H1 (cell line): Measurements from ENCODE around the gene NNMT. TPM values are rescaled to one million over a fixed set of nuclear protein-coding genes. Genes with fewer than 3 reads are reported as not detected.

Experiments used
- CTCF ChIA-PET: fragments of 300-600 bp; sonication (Branson Sonifier 250); formaldehyde crosslinking; loops from one replicate; lab custom pipeline; 2021; ENCODE audit not compliant: partially characterized antibody; lab: Charles Lee
- POLR2A ChIA-PET: fragments of 300-600 bp; sonication (Branson Sonifier 250); formaldehyde crosslinking; loops from one replicate; lab custom pipeline; 2021; ENCODE audit warnings: inconsistent platforms; ENCODE audit not compliant: partially characterized antibody; lab: Charles Lee
- DNase-seq, 2 experiments: peaks; one replicate each; pipeline versions ENCODE4 v3.0.0 to v3.0.0-alpha.2; 2010 to 2022; ENCODE audit warnings: low spot score in 2 of 2, low read depth in 1 of 2, mixed read lengths in 1 of 2
- FAIRE-seq: peaks from 2 replicates; lab custom pipeline; 2011; peaks lifted over from hg19 to GRCh38; lab: Jason Lieb, UNC
- H2AFZ ChIP-seq: 2 replicates; pipeline ENCODE4 v1.8.1; 2012; ENCODE audit warnings: low read length, inconsistent platforms
- H2AK5ac ChIP-seq: 2 replicates; pipeline ENCODE4 v1.6.1; 2013; ENCODE audit warnings: low read depth, low read length
- H2BK120ac ChIP-seq: replicated peaks from 2 replicates; pipeline ENCODE3; 2013; ENCODE audit warnings: low read depth, low read length, inconsistent platforms
- H2BK12ac ChIP-seq: 2 replicates; pipeline ENCODE4 v1.6.1; 2013; ENCODE audit warnings: low read depth, low read length
- H2BK15ac ChIP-seq: 2 replicates; pipeline ENCODE4 v1.6.1; 2013; ENCODE audit warnings: low read length
- H2BK20ac ChIP-seq: 2 replicates; pipeline ENCODE4 v1.6.1; 2013; ENCODE audit warnings: low read length
- H2BK5ac ChIP-seq: 2 replicates; pipeline ENCODE4 v1.6.1; 2013; ENCODE audit warnings: low read depth, low read length
- H3K14ac ChIP-seq: 2 replicates; pipeline ENCODE4 v1.6.1; 2013; ENCODE audit warnings: inconsistent platforms; ENCODE audit not compliant: insufficient read length
- H3K18ac ChIP-seq: 2 replicates; pipeline ENCODE4 v1.6.1; 2013; ENCODE audit warnings: low read length; ENCODE audit errors: extremely low read depth
- H3K23ac ChIP-seq: 2 replicates; pipeline ENCODE4 v1.6.1; 2013; ENCODE audit warnings: inconsistent platforms; ENCODE audit not compliant: insufficient read length
- H3K23me2 ChIP-seq: 2 replicates; pipeline ENCODE4 v1.6.1; 2013; ENCODE audit warnings: low read depth, low read length
- H3K27ac ChIP-seq: 2 replicates; pipeline ENCODE4 v1.6.1; 2011; ENCODE audit warnings: low read depth, low read length, inconsistent platforms
- H3K27me3 ChIP-seq, 4 experiments: replicated peaks in 1 of 4; 1 replicate in 1 of 4; 2 replicates in 3 of 4; pipeline versions ENCODE4 v1.6.1 to v1.8.1; 2011 to 2013; ENCODE audit warnings: low read length in 3 of 4, mild to moderate bottlenecking in 3 of 4, inconsistent platforms in 2 of 4, mixed read lengths in 2 of 4, moderate library complexity in 1 of 4; ENCODE audit not compliant: control insufficient read depth in 3 of 4, insufficient read depth in 3 of 4; ENCODE audit errors: extremely low read depth in 1 of 4
- H3K36me3 ChIP-seq, 4 experiments: 2 replicates each; pipeline versions ENCODE4 v1.6.1 to v1.8.1; 2011 to 2013; ENCODE audit warnings: mild to moderate bottlenecking in 4 of 4, low read length in 3 of 4, moderate library complexity in 2 of 4, control low read depth in 1 of 4, inconsistent platforms in 1 of 4; ENCODE audit not compliant: insufficient read depth in 4 of 4, control insufficient read depth in 2 of 4
- H3K4ac ChIP-seq: replicated peaks from 2 replicates; pipeline ENCODE3; 2013; ENCODE audit warnings: low read length, low read depth, mixed read lengths, inconsistent platforms; ENCODE audit not compliant: insufficient read length
- H3K4me1 ChIP-seq, 4 experiments: replicated peaks in 1 of 4; 1 replicate in 1 of 4; 2 replicates in 3 of 4; pipeline versions ENCODE4 v1.6.1 to v1.8.1; 2011 to 2013; ENCODE audit warnings: low read length in 3 of 4, inconsistent platforms in 2 of 4, mixed read lengths in 1 of 4; ENCODE audit not compliant: insufficient read depth in 4 of 4, control insufficient read depth in 3 of 4
- H3K4me2 ChIP-seq, 2 experiments: 2 replicates each; pipeline versions ENCODE4 v1.6.1 to v1.8.1; 2011 to 2013; ENCODE audit warnings: low read depth in 2 of 2, low read length in 2 of 2, control low read depth in 1 of 2, inconsistent platforms in 1 of 2, mild to moderate bottlenecking in 1 of 2; ENCODE audit not compliant: insufficient read depth in 1 of 2
- H3K4me3 ChIP-seq, 4 experiments: fragments of 200-600, 300-600 bp in 1 of 4; sonication (generic), shearing (Covaris generic), sonication (Bioruptor Twin) in 1 of 4; 2 replicates each; pipeline versions ENCODE4 v1.5.1 to v1.8.1; 2011 to 2016; ENCODE audit warnings: low read length in 4 of 4, low read depth in 3 of 4, control low read depth in 2 of 4, inconsistent platforms in 2 of 4, mild to moderate bottlenecking in 2 of 4, mixed read lengths in 1 of 4, moderate library complexity in 1 of 4; ENCODE audit not compliant: insufficient read depth in 2 of 4; ENCODE audit errors: extremely low read depth in 1 of 4
- H3K56ac ChIP-seq: replicated peaks from 2 replicates; pipeline ENCODE3; 2013; ENCODE audit warnings: low read depth, mild to moderate bottlenecking, mixed read lengths, low read length, inconsistent platforms; ENCODE audit not compliant: insufficient read length
- H3K79me1 ChIP-seq: 2 replicates; pipeline ENCODE4 v1.6.1; 2013; ENCODE audit warnings: low read depth, low read length, control low read depth
- H3K79me2 ChIP-seq, 2 experiments: 2 replicates each; pipeline versions ENCODE4 v1.6.1 to v1.8.1; 2012 to 2013; ENCODE audit warnings: low read length in 2 of 2, mild to moderate bottlenecking in 2 of 2, inconsistent platforms in 1 of 2; ENCODE audit not compliant: insufficient read depth in 2 of 2, control insufficient read depth in 1 of 2
- H3K9ac ChIP-seq, 4 experiments: replicated peaks in 1 of 4; 1 replicate in 1 of 4; 2 replicates in 3 of 4; pipeline versions ENCODE4 v1.6.1 to v1.8.1; 2011 to 2013; ENCODE audit warnings: low read depth in 3 of 4, low read length in 3 of 4, control low read depth in 2 of 4, mild to moderate bottlenecking in 2 of 4, moderate library complexity in 2 of 4, inconsistent platforms in 1 of 4; ENCODE audit errors: extremely low read depth in 1 of 4
- H3K9me3 ChIP-seq, 2 experiments: 2 replicates each; pipeline versions ENCODE4 v1.6.1 to v1.8.1; 2012 to 2013; ENCODE audit warnings: mild to moderate bottlenecking in 2 of 2, moderate library complexity in 2 of 2, control low read depth in 1 of 2, inconsistent platforms in 1 of 2, low read depth in 1 of 2, low read length in 1 of 2, mixed read lengths in 1 of 2; ENCODE audit not compliant: insufficient read depth in 2 of 2
- H4K20me1 ChIP-seq, 2 experiments: replicated peaks in 1 of 2; 2 replicates each; pipeline versions ENCODE3 to v1.8.1; 2011 to 2013; ENCODE audit warnings: inconsistent platforms in 2 of 2, low read length in 2 of 2, mild to moderate bottlenecking in 1 of 2; ENCODE audit not compliant: insufficient read depth in 2 of 2, control insufficient read depth in 1 of 2
- H4K5ac ChIP-seq: 2 replicates; pipeline ENCODE4 v1.6.1; 2013; ENCODE audit warnings: low read length, low read depth, mixed read lengths, inconsistent platforms; ENCODE audit not compliant: insufficient read length
- H4K8ac ChIP-seq: 2 replicates; pipeline ENCODE4 v1.8.0; 2013; ENCODE audit warnings: mild to moderate bottlenecking, moderate library complexity, low read length, inconsistent platforms; ENCODE audit not compliant: insufficient read depth; ENCODE audit errors: extremely low read depth
- H4K91ac ChIP-seq: replicated peaks from 2 replicates; pipeline ENCODE3; 2013; ENCODE audit warnings: low read length, mixed read lengths, inconsistent platforms; ENCODE audit not compliant: insufficient read length
- BRCA1 ChIP-seq: IDR thresholded peaks from 2 replicates; pipeline ENCODE4 v1.6.1; 2012; ENCODE audit warnings: low read depth, low read length, improper control_type of control experiment
- CBX8 ChIP-seq: fragments of 300-800, 300-1000 bp; sonication (generic); IDR thresholded peaks from 2 replicates; pipeline ENCODE4 v1.7.1; 2016; ENCODE audit warnings: low read depth, low read length, borderline replicate concordance
- CTCF ChIP-seq, 3 experiments: IDR thresholded peaks; 1 replicate in 2 of 3; 2 replicates in 1 of 3; pipeline versions ENCODE4 v1.5.1 to v1.6.1; 2011; ENCODE audit warnings: low read length in 3 of 3, mild to moderate bottlenecking in 3 of 3, inconsistent platforms in 2 of 3, low read depth in 1 of 3, moderate library complexity in 1 of 3; ENCODE audit not compliant: insufficient read depth in 1 of 3; ENCODE audit errors: control extremely low read depth in 1 of 3
- GABPA ChIP-seq: IDR thresholded peaks from 2 replicates; pipeline ENCODE4 v1.6.1; 2011; ENCODE audit warnings: mild to moderate bottlenecking, low read length, moderate library complexity, borderline replicate concordance; ENCODE audit not compliant: insufficient read depth
- HDAC6 ChIP-seq: IDR thresholded peaks from one replicate; pipeline ENCODE4 v1.7.1; 2012; ENCODE audit warnings: low read depth, mild to moderate bottlenecking, inconsistent platforms, low read length, moderate library complexity
- JUN ChIP-seq: IDR thresholded peaks from 2 replicates; pipeline ENCODE4 v1.6.1; 2011; ENCODE audit warnings: low read depth, mild to moderate bottlenecking, improper control_type of control experiment, low read length
- KDM1A ChIP-seq: fragments of 200-600, 300-600 bp; sonication (generic); IDR thresholded peaks from 2 replicates; pipeline ENCODE4 v1.7.1; 2016; ENCODE audit warnings: mild to moderate bottlenecking, low read length, borderline replicate concordance
- KDM4A ChIP-seq: IDR thresholded peaks from one replicate; pipeline ENCODE4 v1.7.1; 2012; ENCODE audit warnings: low read depth, mild to moderate bottlenecking, moderate library complexity, low read length, inconsistent platforms; ENCODE audit not compliant: severe bottlenecking
- MAFK ChIP-seq: IDR thresholded peaks from 2 replicates; pipeline ENCODE4 v1.6.1; 2012; ENCODE audit warnings: low read depth, mild to moderate bottlenecking, improper control_type of control experiment, low read length
- POLR2A ChIP-seq, 2 experiments: IDR thresholded peaks; 1 replicate in 1 of 2; 2 replicates in 1 of 2; pipeline ENCODE4 v1.6.1; 2011; ENCODE audit warnings: low read depth in 2 of 2, low read length in 2 of 2, mild to moderate bottlenecking in 2 of 2; ENCODE audit errors: control extremely low read depth in 1 of 2
- SP4 ChIP-seq: IDR thresholded peaks from 2 replicates; pipeline ENCODE4 v1.6.1; 2012; ENCODE audit warnings: low read length, inconsistent platforms
- SRF ChIP-seq: IDR thresholded peaks from 2 replicates; pipeline ENCODE4 v1.6.1; 2011; ENCODE audit warnings: mild to moderate bottlenecking, low read depth, low read length, moderate library complexity
- TEAD4 ChIP-seq: IDR thresholded peaks from 2 replicates; pipeline ENCODE4 v1.6.1; 2012; ENCODE audit warnings: low read depth, low read length, inconsistent platforms, mixed read lengths
- WGBS, 2 experiments: shearing (Covaris generic) in 1 of 2; methylation state at CpG; one replicate each; pipeline versions ENCODE4 v1.1.6 to v1.1.7; 2013 to 2015; ENCODE audit warnings: low lambda C conversion rate in 2 of 2, mixed read lengths in 2 of 2, inconsistent platforms in 1 of 2, low coverage in 1 of 2, missing lambda C conversion rate in 1 of 2; ENCODE audit not compliant: insufficient replicate concordance in 2 of 2, insufficient coverage in 1 of 2, insufficient read length in 1 of 2; ENCODE audit errors: extremely low coverage in 1 of 2, missing lambda C conversion rate in 1 of 2; 5-methylcytosine and 5-hydroxymethylcytosine counted together
- polyA plus RNA-seq, 7 experiments: library from polyadenylated mRNA; depleted of rRNA in 3 of 7; stranded (reverse) in 5 of 7; unstranded in 2 of 7; fragments of >200 nt in 5 of 7; fragments of 200-250 nt in 2 of 7; gene quantifications; 1 replicate in 5 of 7; 2 replicates in 1 of 7; 4 replicates in 1 of 7; pipeline versions ENCODE4 v1.2.1 to v1.2.3, GENCODE V29; 2011 to 2013; ENCODE audit warnings: missing spikeins in 2 of 7, mixed read lengths in 2 of 7
- total RNA-seq: library from RNA; stranded (reverse); fragmentation: NEBNext Ultra II Directional; extraction: Animal tissue kit (Norgen Biotek cat#: 25700); gene quantifications from 2 replicates; pipeline ENCODE4 v1.2.1, GENCODE V29; 2021

Gene NNMT
- total and polyA plus RNA-seq, 2 of the 8 experiments (the other 6 are each of a cell fraction or from before 2014, with no cell fraction given): not detected

DNA sequence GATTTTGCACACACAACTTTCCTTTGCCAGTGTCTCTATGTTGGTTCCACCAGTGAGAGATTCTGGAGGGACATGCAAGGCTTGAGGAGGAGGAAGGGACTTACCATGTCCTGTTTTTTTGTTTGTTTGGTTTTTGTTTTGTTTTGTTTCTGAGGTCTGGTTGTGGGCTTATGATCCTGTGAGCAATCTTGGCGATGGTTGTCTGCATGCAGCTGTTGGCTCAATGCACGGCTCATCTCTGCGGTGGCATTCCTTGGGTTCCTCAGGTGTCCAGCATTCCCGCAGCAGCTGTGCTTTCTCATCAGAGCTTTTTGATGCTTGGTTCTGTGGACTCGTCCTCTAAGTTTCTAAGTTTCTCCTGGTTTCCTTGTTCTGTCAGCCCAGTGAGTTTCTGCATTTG is 4.8 kb upstream of the NNMT start:
- Histone ChIP-seq H3K9me3 (no peaks in the 10 kb centered on the region), H3K56ac (no peak overlapping the region), H4K8ac (no peak overlapping the region), H4K91ac (no peak overlapping the region), H3K4me2 (no peak overlapping the region), H3K14ac (no peak overlapping the region), H3K79me2 (no peaks in the 10 kb centered on the region), H3K18ac (no peak overlapping the region), H3K9ac (no peak overlapping the region), H3K4me1 (no peaks in the 10 kb centered on the region), H3K79me1 (no peaks in the 10 kb centered on the region), H2BK5ac (no peak overlapping the region), H3K4ac (no peak overlapping the region), H3K4me3 (no peak overlapping the region), H2AK5ac (no peak overlapping the region), H2BK15ac (no peak overlapping the region), H4K20me1 (no peaks in the 10 kb centered on the region), H2AFZ (no peak overlapping the region), H3K36me3 (no peaks in the 10 kb centered on the region), H2BK20ac (no peak overlapping the region), H2BK120ac (no peak overlapping the region), H3K27ac (no peak overlapping the region), H3K23me2 (no peaks in the 10 kb centered on the region), H2BK12ac (no peak overlapping the region), H4K5ac (no peak overlapping the region), H3K23ac (no peak overlapping the region), H3K27me3 (no peaks in the 10 kb centered on the region)
- ChIA-PET POLR2A (no interaction called here), CTCF (interaction anchor here (0.8 to 3.8 kb wide), 6 partner anchors 9 to 1006 kb away, joined by 3 to 30 read pairs (median 4); no protein-coding TSS in a partner anchor)
- WGBS, 2 experiments: 90% methylated on average over 5 of the region's 5 CpGs; no CpG with 5 or more reads in 1 of the 2 experiments
- DNase-seq (no peak), FAIRE-seq (no peak)
- no peak for TF ChIP-seq SP4
- TF ChIP-seq JUN: no peak
- no peak for TF ChIP-seq KDM1A
- no peak for TF ChIP-seq KDM4A
- no peak for TF ChIP-seq CBX8
- TF ChIP-seq POLR2A (IDR thresholded peaks at IDR 0.05; ENCODE audit: control extremely low read depth in 1 of 2, low read depth in 2 of 2, low read length in 2 of 2): no peak
- no peak for TF ChIP-seq BRCA1
- TF ChIP-seq MAFK: no peak
- TF ChIP-seq SRF: no peak
- no peak for TF ChIP-seq GABPA
- no peak for TF ChIP-seq TEAD4
- TF ChIP-seq CTCF (IDR thresholded peaks at IDR 0.05; ENCODE audit: control extremely low read depth in 1 of 3, insufficient read depth in 1 of 3, low read depth in 1 of 3, low read length in 3 of 3): no peak
- TF ChIP-seq HDAC6: no peak
